Adrenal gland (tissue), 12 donors: ENCODE data around the gene LRCH1. TPM values are rescaled to one million over a fixed set of nuclear protein-coding genes. Genes with fewer than 3 reads are reported as not detected.

Experiments
- DNase-seq, 7 donors: peaks; one replicate each; pipeline ENCODE4 v3.0.0-alpha.2; 2019 to 2020
- H3K27ac ChIP-seq, 5 donors: fragments of 200-600 bp; sonication (generic) in 4 of 5; 1 replicate in 3 of 5; 2 replicates in 2 of 5; pipeline versions ENCODE4 v1.5.1 to v1.8.0; 2016 to 2020; ENCODE audit warnings: mild to moderate bottlenecking in 1 of 5
- H3K27me3 ChIP-seq: fragments of 200-600 bp; 2 replicates; pipeline ENCODE4 v1.8.0; 2021
- H3K36me3 ChIP-seq, 2 donors: fragments of 200-600 bp; replicated peaks in 1 of 2; 1 replicate in 1 of 2; 2 replicates in 1 of 2; pipeline versions ENCODE4 v1.5.1 to v1.8.0; 2018 to 2022
- H3K4me1 ChIP-seq, 2 donors: fragments of 200-600 bp; replicated peaks in 1 of 2; 1 replicate in 1 of 2; 2 replicates in 1 of 2; pipeline versions ENCODE4 v1.5.1 to v1.8.0; 2018 to 2021
- H3K4me3 ChIP-seq, 4 donors: fragments of 200-600 bp; sonication (generic) in 3 of 4; one replicate each; pipeline ENCODE4 v1.5.1; 2016 to 2018
- H3K9me3 ChIP-seq, 3 donors: fragments of 200-600 bp; sonication (generic) in 1 of 3; replicated peaks in 1 of 3; 1 replicate in 2 of 3; 2 replicates in 1 of 3; pipeline versions ENCODE4 v1.5.1 to v1.8.0; 2016 to 2021
- POLR2A ChIP-seq, 2 donors: fragments of 450-650 bp; IDR thresholded peaks; one replicate each; pipeline ENCODE4 v1.6.1; 2017; ENCODE audit warnings: antibody characterized with exemption in 2 of 2, mild to moderate bottlenecking in 2 of 2, moderate library complexity in 1 of 2
- WGBS, 4 donors: extraction: QIAGEN DNeasy Blood & Tissue Kit in 2 of 4; methylation state at CpG; one replicate each; pipeline versions ENCODE4 v1.1.5 to v1.1.7; 2013 to 2017; 5-methylcytosine and 5-hydroxymethylcytosine counted together
- intact Hi-C, 2 donors: fragments of 100-400 bp; cut with DNase I; formaldehyde crosslinking; loops; one replicate each; pipeline versions ENCODE4 v1.14.1 to v1.15.0; 2022 to 2023
- polyA plus RNA-seq, 3 donors: library from polyadenylated mRNA; stranded (reverse); fragments of 200-250 nt in 2 of 3; fragments of 350-450 nt in 1 of 3; fragmentation: Illumina TruSeq in 1 of 3; extraction: RNeasy Lipid Tissue Mini Kit (QIAGEN cat#74804) in 1 of 3; gene quantifications; one replicate each; pipeline ENCODE4 v1.2.3, GENCODE V29; 2013 to 2014
- total RNA-seq, 9 donors: library from RNA; depleted of rRNA in 4 of 9; stranded (reverse); fragments of >200 nt in 4 of 9; fragments of 120-200 nt in 1 of 9; fragmentation: NEBNext Ultra II Directional in 1 of 9; extraction: Animal tissue kit (Norgen Biotek cat#: 25700) in 1 of 9; gene quantifications; one replicate each; pipeline versions ENCODE4 v1.1.0 to v1.2.4, GENCODE V29; 2013 to 2023
- TF ChIP-seq, protein P1 (sequence below), 6 experiments: fragments of 450-650 bp in 4 of 6; fragments of 200-600 bp in 2 of 6; sonication (generic) in 1 of 6; IDR thresholded peaks; 1 replicate in 5 of 6; 2 replicates in 1 of 6; pipeline versions ENCODE4 v1.5.1 to v1.8.0; 2016 to 2021; ENCODE audit warnings: antibody characterized with exemption in 6 of 6, mild to moderate bottlenecking in 2 of 6, moderate library complexity in 1 of 6
- donor health status: healthy with polysubstance abuse.
- donor health status: Bipolar disorder and iron deficiency.
- donor health status: DM: yes; HTN: yes; CAD: no.
- donor health status: DM: no; HTN: no; CAD: no.
- donor health status: DM: no; HTN: no; CAD: no.
- donor health status: DM: yes; HTN: yes; CAD: no.

Gene LRCH1
- total and polyA plus RNA-seq, 12 donors: 2.8 to 13.6 (median 8.4) TPM

GRCh38 chr13:46553521-46553885 is 533 bp downstream of the LRCH1 start:
- Histone ChIP-seq H3K27ac (peak overlapping the region; percentile 51 to 90 (median 80)), H3K9me3 (no peaks in the 10 kb centered on the region), H3K4me1 (peaks cover 10 to 26% of the 10 kb centered on the region in 2 donors), H3K4me3 (peak overlapping the region; percentile 63 to 93 (median 86)), H3K36me3 (no peaks in the 10 kb centered on the region), H3K27me3 (no peaks in the 10 kb centered on the region)
- TF ChIP-seq, protein P1, sequence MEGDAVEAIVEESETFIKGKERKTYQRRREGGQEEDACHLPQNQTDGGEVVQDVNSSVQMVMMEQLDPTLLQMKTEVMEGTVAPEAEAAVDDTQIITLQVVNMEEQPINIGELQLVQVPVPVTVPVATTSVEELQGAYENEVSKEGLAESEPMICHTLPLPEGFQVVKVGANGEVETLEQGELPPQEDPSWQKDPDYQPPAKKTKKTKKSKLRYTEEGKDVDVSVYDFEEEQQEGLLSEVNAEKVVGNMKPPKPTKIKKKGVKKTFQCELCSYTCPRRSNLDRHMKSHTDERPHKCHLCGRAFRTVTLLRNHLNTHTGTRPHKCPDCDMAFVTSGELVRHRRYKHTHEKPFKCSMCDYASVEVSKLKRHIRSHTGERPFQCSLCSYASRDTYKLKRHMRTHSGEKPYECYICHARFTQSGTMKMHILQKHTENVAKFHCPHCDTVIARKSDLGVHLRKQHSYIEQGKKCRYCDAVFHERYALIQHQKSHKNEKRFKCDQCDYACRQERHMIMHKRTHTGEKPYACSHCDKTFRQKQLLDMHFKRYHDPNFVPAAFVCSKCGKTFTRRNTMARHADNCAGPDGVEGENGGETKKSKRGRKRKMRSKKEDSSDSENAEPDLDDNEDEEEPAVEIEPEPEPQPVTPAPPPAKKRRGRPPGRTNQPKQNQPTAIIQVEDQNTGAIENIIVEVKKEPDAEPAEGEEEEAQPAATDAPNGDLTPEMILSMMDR (IDR thresholded peaks at IDR 0.05): no peak
- TF ChIP-seq POLR2A (IDR thresholded peaks at IDR 0.05): no peak
- intact Hi-C loops: loop anchor here (5.0 to 10.0 kb wide), 2 partner anchors 51 to 169 kb away; no protein-coding TSS in a partner anchor
- 0 to 1% (median 0%) methylated on average over 14 to 34 of the region's 34 CpGs for WGBS, 4 donors
- DNase-seq: peak in 3 of 7 donors; percentile 7 to 57 (median 35)

- H3K27ac ChIP-seq: peak overlapping the region; percentile 51 to 90 (median 80)
- H3K36me3 ChIP-seq: no peaks in the 10 kb centered on the region
- no peaks in the 10 kb centered on the region for H3K9me3 ChIP-seq
- WGBS, 4 donors: 0 to 2% (median 1%) methylated on average over 12 to 75 of the region's 75 CpGs
- peak overlapping the region; percentile 63 to 93 (median 86) for H3K4me3 ChIP-seq
- intact Hi-C loops: loop anchor here (5.0 to 10.0 kb wide), 2 partner anchors 51 to 168 kb away; no protein-coding TSS in a partner anchor
- H3K27me3 ChIP-seq: no peaks in the 10 kb centered on the region
- peaks cover 11 to 26% of the 10 kb centered on the region in 2 donors for H3K4me1 ChIP-seq
- peak; percentile 63 to 79 (median 68) for DNase-seq
- TF ChIP-seq, protein P1 (IDR thresholded peaks at IDR 0.05): peak in 5 of 6 experiments; percentile 16 to 40 (median 24)
- TF ChIP-seq POLR2A (IDR thresholded peaks at IDR 0.05): peak in 1 of 2 donors; percentile 40
These were observed 1.2 kb downstream of the LRCH1 start for GRCh38 chr13:46553886-46554858.

DNA sequence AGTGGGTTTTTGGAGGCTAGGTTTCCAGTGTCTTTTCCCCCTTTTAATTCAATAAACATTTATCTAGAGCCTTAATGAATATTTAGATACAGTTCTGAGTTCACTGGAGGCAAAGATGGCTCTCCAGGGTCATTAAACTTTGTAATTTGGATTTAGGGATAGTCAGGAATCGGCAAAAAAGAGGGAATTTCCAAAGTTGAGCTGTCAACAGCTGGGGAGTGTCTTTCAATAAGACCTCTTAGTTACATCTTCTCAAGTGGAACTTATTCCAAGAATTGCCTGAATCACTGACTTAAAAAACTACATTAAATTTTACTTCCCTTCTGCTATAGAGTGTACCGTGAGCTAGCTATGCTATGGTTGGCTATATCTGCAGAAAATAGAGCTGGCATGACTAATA is 2.0 kb downstream of the LRCH1 start:
- H3K4me3 ChIP-seq: peak overlapping the region in 2 of 4 donors; percentile 82 to 93
- TF ChIP-seq, protein P1 (IDR thresholded peaks at IDR 0.05): no peak
- no peak for TF ChIP-seq POLR2A (IDR thresholded peaks at IDR 0.05)
- DNase-seq: no peak
- peaks cover 17 to 34% of the 10 kb centered on the region in 2 donors for H3K4me1 ChIP-seq
- WGBS, 4 donors: 32 to 47% (median 39%) methylated on average over 2 of the region's 2 CpGs
- peak overlapping the region in 3 of 5 donors; percentile 79 to 90 (median 87) for H3K27ac ChIP-seq
- intact Hi-C loops: loop anchor here (5.0 to 10.0 kb wide), 2 partner anchors 50 to 167 kb away; no protein-coding TSS in a partner anchor
- no peaks in the 10 kb centered on the region for H3K27me3 ChIP-seq
- no peaks in the 10 kb centered on the region for H3K9me3 ChIP-seq
- H3K36me3 ChIP-seq: no peaks in the 10 kb centered on the region

- intact Hi-C loops: loop anchor here in 1 of 2 donors (10.0 kb wide), 1 partner anchor 49 kb away; no protein-coding TSS in a partner anchor
- Histone ChIP-seq H3K4me3 (no peak overlapping the region), H3K9me3 (no peaks in the 10 kb centered on the region), H3K27ac (no peak overlapping the region), H3K36me3 (no peaks in the 10 kb centered on the region), H3K27me3 (no peaks in the 10 kb centered on the region), H3K4me1 (peaks cover 17 to 35% of the 10 kb centered on the region in 2 donors)
- TF ChIP-seq POLR2A (IDR thresholded peaks at IDR 0.05): no peak
- TF ChIP-seq, protein P1 (IDR thresholded peaks at IDR 0.05): no peak
- WGBS, 4 donors: 66 to 77% (median 68%) methylated on average over 4 of the region's 4 CpGs
- DNase-seq: no peak
These were observed 2.9 kb downstream of the LRCH1 start for GRCh38 chr13:46555722-46556417.
